Measurements from ENCODE around the gene GRIA1. TPM values are rescaled to one million over a fixed set of nuclear protein-coding genes. Genes with fewer than 3 reads are reported as not detected.

GRIA1 gene
- total RNA-seq, 3 donors from 2014 or later (not counting 1 experiment from before 2014, with no cell fraction given): not detected

- WGBS (ENCODE audit: insufficient coverage): no CpG with 5 or more reads among the region's 1 CpG
- no peaks in the 10 kb centered on the region for H3K4me1 Mint-ChIP-seq
- TF ChIP-seq CTCF (IDR thresholded peaks at IDR 0.05): no peak
- intact Hi-C loops (cut with micrococcal nuclease): no loop called here
- Histone ChIP-seq H3K4me3 (ENCODE audit: low read length) (no peak overlapping the region), H3K4me1 (ENCODE audit: control insufficient read depth, insufficient read depth, low read length) (no peaks in the 10 kb centered on the region), H3K9me3 (ENCODE audit: control insufficient read depth, insufficient read depth, low read length) (no peaks in the 10 kb centered on the region), H3K27me3 (ENCODE audit: control insufficient read depth, insufficient read depth, low read length) (no peaks in the 10 kb centered on the region), H3K27ac (ENCODE audit: low read length) (no peak overlapping the region), H3K36me3 (ENCODE audit: control insufficient read depth, insufficient read depth, low read length) (no peaks in the 10 kb centered on the region)
- H3K9me3 Mint-ChIP-seq: no peaks in the 10 kb centered on the region
- no peak for DNase-seq
- ATAC-seq: no peak
- H3K4me3 Mint-ChIP-seq: no peak overlapping the region
- H3K27ac Mint-ChIP-seq: no peak overlapping the region
- H3K36me3 Mint-ChIP-seq: no peaks in the 10 kb centered on the region
- no peaks in the 10 kb centered on the region for H3K27me3 Mint-ChIP-seq (ENCODE audit: low read depth in 2 of 2)
These were observed 35.1 kb downstream of the GRIA1 start for GRCh38 chr5:153525536-153525935.

GRCh38 chr5:153530357-153531143 lies 40.1 kb downstream of the GRIA1 start:
- Mint-ChIP-seq H3K36me3 (no peaks in the 10 kb centered on the region), H3K9me3 (peaks cover 0 to 2% of the 10 kb centered on the region in 2 donors), H3K4me1 (no peaks in the 10 kb centered on the region), H3K27me3 (ENCODE audit: low read depth in 2 of 2) (no peaks in the 10 kb centered on the region), H3K4me3 (no peak overlapping the region), H3K27ac (no peak overlapping the region)
- DNase-seq: no peak
- intact Hi-C loops (cut with micrococcal nuclease): no loop called here
- no peak for ATAC-seq
- H3K4me1 ChIP-seq (ENCODE audit: control insufficient read depth, insufficient read depth, low read length): no peaks in the 10 kb centered on the region
- 93% methylated on average over 4 of the region's 4 CpGs for WGBS (ENCODE audit: insufficient coverage)
- no peak overlapping the region for H3K27ac ChIP-seq (ENCODE audit: low read length)
- no peaks in the 10 kb centered on the region for H3K27me3 ChIP-seq (ENCODE audit: control insufficient read depth, insufficient read depth, low read length)
- H3K4me3 ChIP-seq (ENCODE audit: low read length): no peak overlapping the region
- TF ChIP-seq CTCF (IDR thresholded peaks at IDR 0.05): no peak
- H3K9me3 ChIP-seq (ENCODE audit: control insufficient read depth, insufficient read depth, low read length): no peaks in the 10 kb centered on the region
- no peaks in the 10 kb centered on the region for H3K36me3 ChIP-seq (ENCODE audit: control insufficient read depth, insufficient read depth, low read length)

GRCh38 chr5:153533546-153533945 lies 43.1 kb downstream of the GRIA1 start:
- H3K4me3 ChIP-seq (ENCODE audit: low read length): no peak overlapping the region
- no peak for ATAC-seq
- Mint-ChIP-seq H3K9me3 (peaks cover 0 to 2% of the 10 kb centered on the region in 2 donors), H3K27me3 (ENCODE audit: low read depth in 2 of 2) (no peaks in the 10 kb centered on the region), H3K36me3 (no peaks in the 10 kb centered on the region), H3K4me1 (no peaks in the 10 kb centered on the region), H3K27ac (no peak overlapping the region), H3K4me3 (no peak overlapping the region)
- intact Hi-C loops (cut with micrococcal nuclease): no loop called here
- H3K4me1 ChIP-seq (ENCODE audit: control insufficient read depth, insufficient read depth, low read length): no peaks in the 10 kb centered on the region
- DNase-seq: no peak
- H3K27ac ChIP-seq (ENCODE audit: low read length): no peak overlapping the region
- WGBS (ENCODE audit: insufficient coverage): no CpG with 5 or more reads among the region's 1 CpG
- H3K27me3 ChIP-seq (ENCODE audit: control insufficient read depth, insufficient read depth, low read length): no peaks in the 10 kb centered on the region
- no peaks in the 10 kb centered on the region for H3K36me3 ChIP-seq (ENCODE audit: control insufficient read depth, insufficient read depth, low read length)
- no peak for TF ChIP-seq CTCF (IDR thresholded peaks at IDR 0.05)
- H3K9me3 ChIP-seq (ENCODE audit: control insufficient read depth, insufficient read depth, low read length): no peaks in the 10 kb centered on the region

DNA sequence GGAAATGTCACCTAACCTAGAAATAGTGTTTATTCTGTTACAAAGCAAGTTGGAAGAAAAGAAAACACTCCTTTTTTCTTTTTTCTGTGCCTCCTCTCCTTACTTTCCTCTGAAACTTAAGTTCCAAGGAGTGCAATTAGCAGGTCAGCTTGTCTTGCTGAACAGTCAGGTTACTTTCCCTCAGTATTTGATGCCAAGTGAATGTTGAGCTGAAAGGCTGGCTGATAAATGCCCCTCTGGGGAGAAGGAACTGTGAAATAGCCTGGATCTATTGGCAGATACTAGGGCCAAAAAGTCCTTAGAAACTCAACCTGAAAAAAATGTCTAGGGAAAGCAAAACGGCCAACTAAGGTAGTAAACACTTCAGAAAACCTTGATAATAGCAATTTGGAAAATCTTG lies 43.6 kb downstream of the GRIA1 start:
- no peak overlapping the region for H3K4me3 Mint-ChIP-seq
- intact Hi-C loops (cut with micrococcal nuclease): no loop called here
- no peaks in the 10 kb centered on the region for H3K36me3 Mint-ChIP-seq
- ATAC-seq (no peak), DNase-seq (no peak)
- H3K27me3 Mint-ChIP-seq (ENCODE audit: low read depth in 2 of 2): no peaks in the 10 kb centered on the region
- peaks cover 0 to 2% of the 10 kb centered on the region in 2 donors for H3K9me3 Mint-ChIP-seq
- H3K4me3 ChIP-seq (ENCODE audit: low read length): no peak overlapping the region
- no peaks in the 10 kb centered on the region for H3K27me3 ChIP-seq (ENCODE audit: control insufficient read depth, insufficient read depth, low read length)
- H3K4me1 ChIP-seq (ENCODE audit: control insufficient read depth, insufficient read depth, low read length): no peaks in the 10 kb centered on the region
- no peaks in the 10 kb centered on the region for H3K36me3 ChIP-seq (ENCODE audit: control insufficient read depth, insufficient read depth, low read length)
- TF ChIP-seq CTCF (IDR thresholded peaks at IDR 0.05): no peak
- WGBS (ENCODE audit: insufficient coverage): 33% methylated on average over 1 of the region's 1 CpG
- H3K4me1 Mint-ChIP-seq: no peaks in the 10 kb centered on the region
- H3K9me3 ChIP-seq (ENCODE audit: control insufficient read depth, insufficient read depth, low read length): no peaks in the 10 kb centered on the region
- H3K27ac ChIP-seq (ENCODE audit: low read length): no peak overlapping the region
- H3K27ac Mint-ChIP-seq: no peak overlapping the region
